Effector CD4-positive, alpha-beta T cell (primary cell): ENCODE measurements around the gene DAD1.
"Not testable (repeated sequence)": the region's sequence is repeated elsewhere in the genome, so short reads cannot be mapped to it uniquely, and the experiment has no call there.

Experiments used
- DNase-seq: peaks from one replicate; pipeline ENCODE4 v3.0.0-alpha.2; 2020
- total RNA-seq: gene quantifications from one replicate; lab custom pipeline; 2026; lab: John Stamatoyannopoulos, UW

DAD1 gene
- 23.3 reads per million, percentile 50 among the genes with 10 or more reads in this experiment for total RNA-seq

DNA sequence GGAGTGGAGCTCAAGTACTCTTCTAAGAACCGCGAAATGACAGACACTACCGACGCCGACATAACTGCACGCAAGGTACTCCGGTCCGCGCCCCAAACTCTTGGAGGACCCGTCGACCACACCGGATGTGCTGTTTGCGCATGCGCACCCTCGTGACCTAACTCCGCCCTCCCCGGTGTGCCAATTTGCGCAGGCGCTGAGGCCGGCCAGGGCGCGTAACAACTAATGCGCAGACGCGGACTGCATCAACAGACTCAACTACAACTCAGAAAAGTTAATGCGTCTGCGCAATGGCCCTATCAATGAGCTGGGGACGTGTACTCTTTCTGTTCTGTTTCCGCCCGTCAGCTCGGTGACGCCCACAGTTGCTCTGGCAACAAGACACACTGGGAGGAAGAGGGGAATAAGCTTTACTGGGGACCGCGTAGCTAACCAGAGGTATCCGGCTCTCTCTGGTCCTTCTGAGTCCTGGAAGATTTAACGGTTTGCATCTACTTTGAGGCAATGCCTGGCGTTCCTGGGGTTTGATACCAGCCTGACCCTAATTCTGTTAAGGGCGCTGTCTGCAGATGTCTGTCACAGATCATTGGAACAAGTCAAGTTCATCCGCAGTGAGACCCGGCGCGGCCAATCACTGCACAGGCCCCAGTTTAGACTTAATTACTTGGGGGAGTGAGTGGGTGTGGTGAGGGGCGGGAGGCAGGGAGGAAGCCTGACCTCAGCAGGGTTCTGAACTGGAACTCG lies at the start of gene DAD1:
TSS of gene DAD1 (minus strand) at position 129 of the 744 bp plus-strand sequence. CDS start at position 62, 67 bp downstream.
- DNase-seq, result peak; percentile 99

DNA sequence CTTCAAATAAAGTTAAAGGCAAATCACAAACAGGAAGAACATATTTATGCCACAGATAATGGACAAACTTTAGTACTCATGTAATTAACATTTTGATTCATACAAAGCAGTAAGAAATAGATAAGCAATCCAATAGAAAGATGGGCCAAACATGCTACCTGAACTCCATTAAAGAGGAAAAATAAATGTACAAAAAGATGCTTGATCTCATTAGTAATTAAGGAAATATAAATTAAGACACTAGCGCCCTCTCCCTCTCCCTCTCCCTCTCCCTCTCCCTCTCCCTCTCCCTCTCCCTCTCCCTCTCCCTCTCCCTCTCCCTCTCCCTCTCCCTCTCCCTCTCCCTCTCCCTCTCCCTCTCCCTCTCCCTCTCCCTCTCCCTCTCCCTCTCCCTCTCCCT lies 47.0 kb upstream of the DAD1 start:
- DNase-seq, result not testable (repeated sequence)

DNA sequence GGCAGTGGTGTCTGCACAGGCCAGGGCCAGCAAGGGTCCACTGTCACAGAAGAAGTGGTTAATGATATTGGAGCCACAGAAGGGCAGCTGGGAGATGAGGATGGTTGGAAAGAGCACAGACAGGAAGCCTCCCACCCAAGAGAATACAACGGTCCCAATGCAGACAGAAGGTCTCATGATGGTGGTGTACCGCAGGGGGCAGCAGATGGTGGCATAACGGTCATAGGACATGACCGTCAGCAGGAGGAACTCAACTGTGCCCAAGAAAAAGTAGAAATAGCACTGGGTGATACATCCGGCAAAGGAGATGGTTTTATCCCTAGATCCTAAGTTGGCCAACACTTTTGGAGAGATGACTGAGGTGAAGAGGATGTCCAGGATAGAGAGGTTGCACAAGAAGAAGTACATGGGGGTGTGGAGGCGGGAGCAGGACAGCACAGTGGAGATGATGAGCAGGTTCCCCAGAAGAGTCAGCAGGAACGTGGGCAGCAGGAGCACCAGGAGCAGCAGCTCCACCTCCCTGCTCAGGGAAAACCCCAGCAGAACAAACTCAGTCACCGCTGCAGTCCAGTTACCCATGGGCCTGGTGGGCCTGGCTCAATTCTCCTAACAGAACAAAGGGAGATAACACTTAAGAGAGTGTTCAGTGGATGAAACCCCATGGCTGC lies 45.3 kb upstream of the DAD1 start:
- DNase-seq, result no peak

DNA sequence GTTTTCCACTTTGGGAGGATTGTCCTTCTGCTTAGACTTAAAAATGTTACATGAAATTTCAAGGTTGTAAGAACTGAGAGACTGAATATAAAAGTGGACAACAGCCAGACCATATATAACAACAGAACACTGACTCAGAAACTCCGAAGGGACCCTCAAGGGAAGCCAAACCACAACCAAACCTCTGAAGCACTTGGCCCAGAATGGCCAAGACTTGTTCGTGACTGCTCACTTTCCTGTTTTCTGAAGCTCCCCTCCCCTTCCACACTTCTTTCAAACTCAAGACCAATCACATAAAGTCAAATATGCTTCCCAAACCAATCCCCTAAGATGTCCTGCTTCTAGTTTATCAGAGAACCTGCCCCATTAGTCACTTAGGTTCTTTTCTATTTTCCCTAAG lies 41.5 kb upstream of the DAD1 start:
- no peak for DNase-seq

DNA sequence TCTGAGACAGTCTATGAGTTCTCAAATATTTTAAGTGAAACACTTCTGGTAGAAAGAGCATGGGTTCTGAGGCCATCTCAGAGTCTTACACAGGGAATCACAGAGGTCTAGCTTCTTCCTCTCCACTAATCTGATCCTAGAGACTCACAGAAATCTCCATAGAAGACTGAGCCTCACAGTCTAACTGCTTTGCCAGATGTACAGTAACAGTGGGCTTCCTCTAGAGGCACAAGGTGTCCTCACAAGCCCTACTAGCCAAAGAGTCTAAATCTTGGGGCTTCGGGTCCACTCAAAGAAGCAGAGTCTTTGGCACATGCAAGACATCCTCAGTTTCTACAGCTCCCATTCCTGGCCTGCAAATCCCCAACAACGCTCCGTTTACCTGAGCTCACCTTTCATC lies 41.0 kb upstream of the DAD1 start:
- no peak for DNase-seq

DNA sequence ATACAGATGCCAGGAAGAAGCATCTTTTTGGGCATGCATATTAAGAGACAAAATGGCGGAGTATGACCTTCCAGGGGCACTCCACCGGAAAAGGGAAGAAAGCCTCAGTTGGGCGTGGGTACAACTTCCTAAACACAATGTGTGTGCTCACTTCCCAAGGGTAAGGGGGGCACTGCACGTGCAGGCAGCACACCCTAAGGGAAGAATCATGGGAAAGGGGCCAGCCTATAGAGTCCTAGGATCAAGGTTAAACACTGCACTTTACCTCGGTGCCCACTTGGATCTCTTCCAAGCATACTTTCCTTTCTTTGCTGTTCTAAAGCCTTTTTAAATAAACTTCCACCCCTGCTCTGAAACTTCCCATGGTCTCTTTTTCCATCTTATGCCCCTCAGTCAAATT lies 40.3 kb upstream of the DAD1 start:
- no peak for DNase-seq

DNA sequence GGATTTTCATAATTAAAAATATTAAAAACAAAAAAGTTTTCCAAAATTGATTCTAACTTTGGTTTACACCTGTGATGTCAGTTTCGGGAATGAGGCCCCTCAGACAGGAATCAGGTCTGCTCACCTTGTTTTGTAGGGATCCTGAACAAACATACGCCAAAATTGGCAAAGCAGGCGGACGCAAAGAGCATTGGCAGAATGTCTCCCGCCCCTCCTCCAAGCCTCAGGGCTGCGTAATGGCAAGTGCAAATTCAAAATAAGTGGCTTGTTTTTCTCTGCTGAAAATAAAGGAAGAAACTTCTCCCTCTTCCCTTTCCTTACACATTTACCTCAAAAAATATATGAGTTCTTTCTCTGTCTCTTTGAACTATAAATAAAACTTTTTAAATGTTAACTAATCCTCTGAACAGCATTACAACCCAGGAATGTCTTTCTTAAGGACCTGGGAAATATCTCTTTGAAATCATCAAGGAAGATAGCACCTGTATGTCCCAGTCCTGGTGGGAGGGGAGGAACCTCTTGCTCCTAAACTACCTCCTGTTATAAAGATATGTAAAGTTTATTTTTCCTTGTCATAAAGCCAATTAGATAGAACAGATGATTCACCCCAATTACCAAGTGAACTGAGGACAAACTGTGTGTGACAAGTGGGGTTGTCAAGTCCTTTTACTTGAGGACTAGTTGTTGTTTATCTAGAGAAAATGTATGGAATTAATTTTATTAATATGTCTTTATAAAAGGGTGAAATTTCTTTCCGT lies 38.7 kb upstream of the DAD1 start:
- no peak for DNase-seq

DNA sequence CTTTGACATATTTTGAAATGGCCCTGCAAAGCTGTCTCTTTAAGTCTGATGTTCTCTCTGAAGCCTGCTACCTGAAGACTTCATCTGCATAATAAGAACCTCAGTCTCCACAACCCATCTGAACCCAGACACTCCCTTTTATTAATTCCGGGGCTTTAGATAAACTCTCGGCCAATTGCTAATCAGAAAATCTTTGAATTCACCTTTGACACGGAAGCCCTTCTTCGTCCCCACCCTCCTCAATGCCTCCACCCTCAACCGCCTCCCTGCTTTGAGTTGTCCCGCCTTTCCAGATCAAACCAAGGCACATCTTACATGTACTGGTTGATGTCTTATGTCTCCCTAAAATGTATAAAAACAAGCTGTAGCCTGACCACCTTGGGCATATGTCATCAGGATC lies 37.6 kb upstream of the DAD1 start:
- DNase-seq, result no peak

DNA sequence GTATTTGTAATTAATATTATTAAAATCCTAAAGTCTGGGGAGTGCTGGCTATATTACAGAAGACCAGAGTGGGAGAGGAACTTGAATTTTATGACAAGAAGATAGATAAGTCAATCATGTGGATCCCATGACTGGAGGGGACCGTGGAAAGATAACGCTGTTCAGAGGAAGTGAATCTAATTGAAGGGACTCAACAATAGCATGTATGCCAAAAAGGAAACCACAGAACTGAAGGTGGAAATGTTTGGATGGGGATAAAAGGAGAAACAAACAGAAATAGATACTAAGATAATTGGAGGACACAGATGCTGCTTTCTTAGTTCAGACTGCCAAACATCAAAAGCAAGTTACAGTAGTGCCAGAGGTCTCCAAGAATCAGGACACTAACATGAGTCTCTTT lies 34.0 kb upstream of the DAD1 start:
- no peak for DNase-seq

DNA sequence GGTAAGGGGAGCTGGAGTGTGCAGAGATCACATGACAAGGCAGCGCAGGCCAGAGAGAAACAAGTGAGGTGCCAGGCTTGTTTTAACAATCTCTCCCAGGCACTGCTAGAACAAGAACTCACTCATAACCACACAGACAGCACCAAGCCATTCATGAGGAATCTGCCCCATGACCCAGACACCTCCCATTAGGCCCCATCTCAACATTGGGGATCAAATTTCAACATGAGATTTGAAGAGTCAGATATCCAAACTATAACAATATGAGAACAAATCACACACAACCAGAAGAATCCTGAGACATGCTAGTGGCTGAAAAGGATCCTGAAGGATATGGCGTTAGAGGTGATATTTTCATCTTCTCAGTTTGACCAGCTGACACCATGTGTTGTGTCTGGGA lies 33.2 kb upstream of the DAD1 start:
- no peak for DNase-seq

DNA sequence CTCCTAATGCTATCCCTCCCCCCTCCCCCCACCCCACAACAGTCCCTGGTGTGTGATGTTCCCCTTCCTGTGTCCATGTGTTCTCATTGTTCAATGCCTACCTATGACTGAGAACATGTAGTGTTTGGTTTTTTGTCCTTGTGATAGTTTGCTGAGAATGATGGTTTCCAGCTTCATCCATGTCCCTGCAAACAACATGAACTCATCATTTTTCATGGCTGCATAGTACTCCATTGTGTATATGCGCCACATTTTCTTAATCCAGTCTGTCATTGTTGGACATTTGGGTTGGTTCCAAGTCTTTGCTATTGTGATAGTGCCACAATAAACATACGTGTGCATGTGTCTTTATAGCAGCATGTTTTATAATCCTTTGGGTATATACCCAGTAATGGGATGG lies 26.7 kb upstream of the DAD1 start:
- DNase-seq, result not testable (repeated sequence)

DNA sequence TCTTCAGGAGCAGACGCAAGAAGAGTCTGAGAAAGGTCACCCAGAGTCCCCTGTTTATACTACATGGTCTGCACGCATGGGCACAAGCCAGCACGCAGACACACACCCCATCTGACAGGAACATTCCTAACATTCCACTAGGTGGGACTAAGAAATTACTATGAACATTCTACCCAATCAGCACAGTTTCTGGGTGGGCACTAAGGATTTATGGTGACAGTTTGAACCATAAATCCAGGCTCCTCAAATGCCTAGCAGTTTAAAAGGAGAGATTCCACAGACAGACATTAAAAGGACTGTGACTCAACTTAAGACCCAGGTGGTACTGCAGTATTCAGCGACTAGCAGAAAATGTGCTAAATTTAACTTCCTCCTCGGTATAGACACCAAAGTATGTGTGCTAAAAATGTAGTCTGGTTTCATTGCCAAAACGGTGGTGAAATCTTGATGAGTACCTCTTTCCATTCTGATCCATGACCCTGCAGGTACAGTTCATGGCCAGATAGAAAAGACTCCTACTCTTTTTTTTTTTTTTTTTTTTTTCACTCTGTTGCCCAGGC lies 25.3 kb upstream of the DAD1 start:
- no peak for DNase-seq

DNA sequence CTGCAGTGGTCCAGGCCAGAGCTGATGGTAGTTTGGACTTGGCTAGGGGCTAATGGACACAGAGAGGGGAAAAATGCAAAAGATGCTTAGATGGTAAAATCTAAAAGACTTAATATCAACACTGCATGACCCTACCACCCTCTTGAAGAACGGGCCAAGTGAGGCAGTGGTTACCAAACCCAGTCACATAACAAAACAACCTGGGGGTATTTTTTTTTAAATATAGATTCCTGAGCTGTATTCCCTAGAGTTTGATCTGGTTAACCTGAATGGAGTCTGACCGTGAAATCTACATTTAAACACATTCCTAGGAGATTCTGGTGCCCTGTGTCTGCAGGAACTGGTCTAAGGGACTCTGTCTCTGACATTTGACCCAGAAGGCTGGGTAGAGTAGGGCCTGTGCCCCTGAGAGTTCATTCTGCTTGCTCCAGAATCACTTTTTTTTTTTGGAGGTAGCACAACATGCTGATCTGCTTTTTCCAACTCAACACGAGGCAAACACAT lies 24.8 kb upstream of the DAD1 start:
- no peak for DNase-seq

DNA sequence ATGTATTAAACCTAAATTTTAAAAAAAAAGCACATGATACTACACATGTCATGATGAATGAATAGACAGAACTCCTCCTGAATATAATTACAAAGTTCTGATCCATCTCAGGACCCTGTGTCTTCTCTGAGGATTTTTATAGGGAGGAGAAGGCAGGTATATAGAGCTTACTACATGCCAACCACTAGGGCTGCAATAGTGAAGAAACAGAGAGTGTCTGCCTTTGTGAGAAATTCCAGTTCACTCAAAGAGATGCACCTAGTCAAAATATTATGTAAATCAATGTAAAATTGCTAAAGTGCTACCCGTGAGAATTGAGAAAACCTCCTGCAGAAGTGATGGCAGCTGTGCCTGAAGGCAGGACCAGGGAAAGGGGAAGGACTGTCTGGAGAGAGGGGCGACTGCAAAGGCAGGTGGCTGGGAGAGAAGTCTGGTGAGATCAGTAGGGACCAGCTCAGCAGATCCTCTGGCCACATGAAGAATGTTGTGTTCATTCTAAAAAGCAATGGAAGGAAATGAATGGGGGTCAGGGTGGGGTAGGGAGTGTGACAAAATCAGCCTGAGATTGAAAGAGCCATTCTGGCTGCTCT lies 24.2 kb upstream of the DAD1 start:
- DNase-seq, result no peak

DNA sequence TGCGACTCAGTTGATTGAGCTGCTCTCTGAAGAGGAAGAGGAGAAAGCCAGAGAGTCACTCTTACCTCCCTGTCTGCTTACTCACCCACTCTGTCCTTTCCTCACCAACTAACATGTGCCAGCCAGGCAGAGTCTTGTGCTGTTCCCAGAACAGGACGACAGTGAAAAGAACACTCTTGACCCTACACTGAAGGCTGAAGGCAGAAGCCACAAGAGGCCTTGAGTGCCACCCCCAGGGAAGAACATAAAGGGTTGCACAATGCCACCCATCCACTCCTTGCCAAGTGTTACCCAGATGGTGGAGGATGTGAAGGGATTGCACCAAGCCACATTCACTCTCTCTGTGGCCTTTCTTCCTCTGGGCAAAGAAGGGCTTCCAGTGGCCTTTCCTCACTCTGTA lies 21.9 kb upstream of the DAD1 start:
- DNase-seq, result no peak

DNA sequence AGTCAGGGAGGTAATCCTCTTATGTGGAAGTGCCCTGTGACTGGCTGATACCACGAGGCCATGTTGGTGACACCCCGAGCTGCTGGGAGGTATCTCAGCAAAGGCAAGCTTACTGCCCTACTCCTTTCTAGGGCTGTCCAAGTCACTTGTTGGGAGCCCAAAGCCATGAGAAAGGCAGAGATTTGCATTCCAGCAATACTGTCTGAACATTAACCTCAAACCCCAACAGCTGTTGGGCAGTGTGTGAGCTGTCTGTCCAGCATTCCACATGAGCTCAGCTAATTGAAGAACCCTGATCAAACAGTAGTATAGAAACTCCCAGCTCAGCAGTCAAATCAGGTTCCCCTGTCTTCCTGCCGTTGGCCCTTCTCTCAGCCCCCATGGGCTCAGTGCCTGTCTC lies 18.3 kb upstream of the DAD1 start:
- no peak for DNase-seq

DNA sequence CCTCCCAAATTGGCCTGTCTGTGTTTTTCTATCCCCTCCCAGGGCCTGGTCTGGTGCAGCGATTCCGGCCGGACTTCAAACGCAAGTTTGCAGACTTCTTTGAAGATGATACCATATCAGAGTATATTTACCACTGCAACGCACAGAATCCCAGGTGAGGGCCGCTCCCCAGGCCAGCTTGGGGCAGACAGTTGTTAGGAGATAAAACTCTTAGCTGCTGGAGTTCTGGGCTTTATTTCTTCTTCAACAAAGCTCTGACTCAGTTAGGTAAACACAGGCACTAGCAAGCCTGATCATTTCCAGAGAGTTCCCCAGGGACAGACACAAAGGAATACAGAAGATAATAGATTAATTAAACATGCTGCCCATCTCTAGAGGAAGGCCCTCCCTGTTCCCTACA lies 17.4 kb upstream of the DAD1 start:
- DNase-seq, result no peak

DNA sequence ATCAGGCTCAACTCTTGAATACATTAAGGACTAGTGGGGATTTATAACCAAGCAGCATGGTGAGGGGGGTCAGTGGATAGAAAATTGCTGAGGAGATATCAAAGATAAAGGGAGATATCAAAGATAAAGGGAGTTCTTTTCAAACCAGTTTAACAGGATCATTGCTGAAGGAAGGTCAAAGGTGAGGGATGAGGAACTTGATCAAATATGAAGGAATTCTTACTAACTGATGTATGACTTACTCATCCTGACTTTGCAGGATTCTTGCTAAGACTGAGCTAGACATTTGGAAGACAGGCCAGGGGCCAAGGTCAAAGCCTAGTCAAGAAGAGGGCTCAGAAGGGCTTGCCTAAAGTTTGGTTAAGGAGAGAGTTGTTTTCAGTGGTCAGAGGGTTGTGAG lies 13.8 kb upstream of the DAD1 start:
- no peak for DNase-seq

DNA sequence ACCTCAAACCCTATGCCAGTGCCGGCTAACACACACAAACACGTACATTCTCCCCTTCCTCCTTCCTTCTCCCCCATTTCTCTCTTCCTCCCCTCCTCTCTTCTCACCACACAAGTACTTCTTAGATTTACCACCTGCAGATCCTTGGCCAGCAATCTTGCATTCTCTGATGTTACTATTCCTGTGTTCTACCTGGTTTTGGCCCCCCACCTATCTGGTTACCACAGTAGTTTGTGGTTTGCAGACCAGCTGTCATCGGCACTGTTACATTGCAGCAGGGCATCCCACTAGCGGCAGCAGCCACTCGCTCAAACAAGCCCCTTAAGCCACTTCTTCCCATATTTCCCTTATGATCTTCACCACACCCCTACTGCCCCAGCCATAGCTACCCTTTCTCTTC lies 13.0 kb upstream of the DAD1 start:
- no peak for DNase-seq

DNA sequence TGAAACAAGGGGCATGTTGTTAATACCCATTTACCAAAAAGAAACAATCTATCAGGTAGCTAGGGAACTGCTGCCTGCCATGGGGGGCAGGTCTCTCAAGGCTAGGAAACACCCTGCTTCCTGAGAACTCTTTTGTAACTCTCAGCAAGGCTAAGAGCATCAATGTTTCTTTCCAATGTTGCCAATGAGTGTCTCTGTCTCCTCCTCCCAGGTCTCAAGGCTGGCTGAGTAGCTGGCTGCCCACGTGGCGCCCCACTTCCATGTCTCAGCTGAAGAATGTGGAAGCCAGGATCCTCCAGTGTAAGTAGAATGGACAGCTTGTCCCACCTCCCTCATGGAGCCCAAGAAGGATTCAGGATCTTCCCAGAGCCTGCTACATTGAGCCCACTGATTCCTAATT lies 12.4 kb upstream of the DAD1 start:
- no peak for DNase-seq

DNA sequence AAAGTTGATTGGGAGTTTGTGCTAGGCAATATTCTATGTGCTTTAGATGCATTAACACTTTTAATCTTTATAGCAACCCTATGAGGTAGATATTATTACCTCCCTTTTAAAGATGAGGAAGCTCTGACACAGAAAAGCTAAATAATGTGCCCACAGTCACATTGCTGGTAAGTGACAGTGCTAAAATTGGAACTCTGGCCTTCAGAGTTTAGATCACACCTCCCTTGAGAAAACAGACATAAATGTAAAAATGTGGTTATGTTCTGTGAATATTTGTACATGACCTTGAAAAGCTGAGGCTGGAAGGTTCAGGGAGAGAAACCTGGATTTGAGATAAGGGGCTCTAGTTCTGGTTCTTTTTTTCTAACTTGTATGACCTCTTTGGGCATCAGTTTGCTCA lies 11.0 kb upstream of the DAD1 start:
- DNase-seq, result no peak

DNA sequence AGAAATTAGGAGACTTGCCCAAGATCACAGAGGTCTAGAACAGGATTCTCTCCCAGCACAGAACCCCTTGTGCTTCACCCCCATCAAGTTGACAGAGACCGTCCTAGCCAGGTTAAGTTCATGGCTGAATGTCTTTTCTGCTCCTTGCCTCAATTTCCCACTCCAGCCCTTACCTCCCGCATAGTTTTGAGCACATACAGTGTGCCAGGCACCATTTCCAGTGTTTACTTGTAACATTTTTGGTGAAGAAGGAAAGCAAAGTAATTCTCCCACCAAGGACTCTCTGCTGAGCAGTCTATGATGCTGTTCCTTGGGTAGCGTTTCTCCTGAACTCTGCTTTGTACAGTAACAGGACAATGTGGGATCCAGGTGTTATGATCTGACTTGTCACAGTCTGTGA lies 10.3 kb upstream of the DAD1 start:
- DNase-seq, result no peak

DNA sequence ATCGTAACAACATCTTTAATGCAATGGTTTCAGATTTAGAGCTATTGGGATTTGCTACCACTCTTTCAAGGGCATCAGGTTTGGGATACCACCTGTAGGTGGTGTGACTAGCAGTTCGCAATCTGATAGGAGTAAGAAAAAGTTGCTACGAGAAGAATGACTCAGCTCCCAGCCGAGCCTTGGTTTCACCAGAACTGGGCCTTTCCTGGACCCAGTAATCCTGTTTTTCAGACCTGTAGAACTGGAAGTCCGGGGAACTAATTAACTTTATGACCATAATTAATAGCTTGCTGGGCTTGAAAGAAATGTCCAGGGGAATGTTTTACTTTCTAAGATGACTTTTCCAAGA lies 9.8 kb upstream of the DAD1 start:
- DNase-seq, result peak; percentile 6
